A549 (cell line): ENCODE data around the gene SETD7.

ENCODE experiments used
- CTCF ChIP-seq: fragments of >200 bp; sonication (Bioruptor Twin); formaldehyde crosslinking; IDR thresholded peaks from 3 replicates; pipeline ENCODE4 v1.5.1; 2016
- EP300 ChIP-seq, 2 experiments: fragments of >200 bp; sonication (Bioruptor Twin); formaldehyde crosslinking; IDR thresholded peaks; 2 replicates in 1 of 2; 3 replicates in 1 of 2; pipeline ENCODE4 v1.6.1; 2016 to 2017
- JUN ChIP-seq, 2 experiments: fragments of >200 bp; sonication (Bioruptor Twin); formaldehyde crosslinking; IDR thresholded peaks; 2 replicates in 1 of 2; 3 replicates in 1 of 2; pipeline ENCODE4 v1.6.1; 2016 to 2017
- MYC ChIP-seq: IDR thresholded peaks from 2 replicates; pipeline ENCODE4 v1.6.1; 2012; ENCODE audit warnings: mild to moderate bottlenecking, inconsistent platforms, low read length, improper control_type of control experiment, borderline replicate concordance
- POLR2A ChIP-seq: IDR thresholded peaks from 2 replicates; pipeline ENCODE4 v1.6.1; 2012; ENCODE audit warnings: mild to moderate bottlenecking, low read length
- POLR2AphosphoS2 ChIP-seq: conservative IDR thresholded peaks from 2 replicates; pipeline ENCODE4 v1.6.1; 2012; ENCODE audit warnings: low read length, improper control_type of control experiment, inconsistent platforms
- RCOR1 ChIP-seq: fragments of 150-350 bp; IDR thresholded peaks from 2 replicates; pipeline ENCODE4 v1.6.1; 2014; ENCODE audit warnings: antibody characterized with exemption, low read length, low read depth
- SREBF2 ChIP-seq: fragments of 450-650 bp; IDR thresholded peaks from 2 replicates; pipeline ENCODE4 v1.6.1; 2014; ENCODE audit warnings: mild to moderate bottlenecking, moderate library complexity
- ZSCAN20 ChIP-seq: fragments of 250-450 bp; sonication (Bioruptor Pico); IDR thresholded peaks from 2 replicates; pipeline ENCODE4 v1.8.0; 2022; ENCODE audit warnings: mild to moderate bottlenecking, moderate library complexity
- TF ChIP-seq, protein P1 (sequence below): IDR thresholded peaks from 2 replicates; pipeline ENCODE4 v1.6.1; 2012

DNA sequence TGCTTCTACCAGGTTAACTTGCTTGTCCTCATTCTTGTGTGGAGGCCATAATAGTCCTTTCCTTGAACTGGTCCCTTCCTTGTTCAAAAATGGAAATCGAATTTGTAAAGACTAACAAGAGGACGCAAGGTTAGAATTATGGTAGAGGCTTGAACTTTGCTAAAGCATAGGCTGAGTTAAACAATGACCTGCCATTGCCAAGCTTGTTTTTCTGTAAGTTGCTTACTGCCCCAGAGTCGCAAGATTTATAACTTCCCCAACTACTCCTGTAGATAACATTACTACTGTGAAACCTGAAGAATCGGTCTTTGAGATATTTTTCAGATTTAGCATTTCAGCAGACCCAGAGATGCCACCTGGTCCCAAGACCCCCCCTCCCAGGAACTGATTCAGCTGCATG lies 56.8 kb downstream of the SETD7 start:
- TF ChIP-seq CTCF: no peak
- TF ChIP-seq EP300 (IDR thresholded peaks at IDR 0.05): no peak
- no peak for TF ChIP-seq RCOR1
- TF ChIP-seq POLR2A: no peak
- TF ChIP-seq ZSCAN20: no peak
- TF ChIP-seq JUN (IDR thresholded peaks at IDR 0.05): no peak
- no peak for TF ChIP-seq MYC
- TF ChIP-seq SREBF2: no peak
- no peak for TF ChIP-seq POLR2AphosphoS2
- TF ChIP-seq, protein P1, sequence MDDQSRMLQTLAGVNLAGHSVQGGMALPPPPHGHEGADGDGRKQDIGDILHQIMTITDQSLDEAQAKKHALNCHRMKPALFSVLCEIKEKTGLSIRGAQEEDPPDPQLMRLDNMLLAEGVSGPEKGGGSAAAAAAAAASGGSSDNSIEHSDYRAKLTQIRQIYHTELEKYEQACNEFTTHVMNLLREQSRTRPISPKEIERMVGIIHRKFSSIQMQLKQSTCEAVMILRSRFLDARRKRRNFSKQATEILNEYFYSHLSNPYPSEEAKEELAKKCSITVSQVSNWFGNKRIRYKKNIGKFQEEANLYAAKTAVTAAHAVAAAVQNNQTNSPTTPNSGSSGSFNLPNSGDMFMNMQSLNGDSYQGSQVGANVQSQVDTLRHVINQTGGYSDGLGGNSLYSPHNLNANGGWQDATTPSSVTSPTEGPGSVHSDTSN: no peak
